Measurements from ENCODE around the gene DIPK1A. TPM values are rescaled to one million over a fixed set of nuclear protein-coding genes. Genes with fewer than 3 reads are reported as not detected.

Gene DIPK1A
- total RNA-seq, 1 donor from 2014 or later: 5.7 TPM

DNA sequence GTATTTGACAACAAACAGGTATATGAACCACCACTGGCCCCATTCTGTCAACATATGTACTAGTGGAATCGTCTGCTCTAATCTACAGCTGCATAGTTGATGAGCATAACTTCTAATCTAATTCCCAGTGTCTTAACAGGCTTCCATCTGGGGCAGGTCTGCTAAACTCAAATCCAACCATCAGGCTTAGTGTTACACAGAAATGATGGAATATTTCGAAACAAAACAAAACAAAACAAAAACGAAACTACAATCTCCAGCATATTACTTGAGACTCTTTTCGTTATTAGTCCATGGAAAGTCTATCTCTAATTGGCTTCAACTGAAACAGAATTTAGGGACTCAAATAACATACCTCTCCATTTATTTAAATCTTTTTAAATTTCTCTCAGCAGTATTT is 37.6 kb downstream of the DIPK1A start:
- H3K27ac ChIP-seq (ENCODE audit: low read depth, low read length): no peak overlapping the region
- no peak overlapping the region for H3K9ac ChIP-seq (ENCODE audit: low read depth in 1 of 3, low read length in 3 of 3)
- peaks cover 3 to 6% (median 4%) of the 10 kb centered on the region in 3 donors for H3K4me1 ChIP-seq (ENCODE audit: control insufficient read depth in 3 of 3, insufficient read depth in 3 of 3, low read length in 3 of 3)
- H3K27me3 ChIP-seq (ENCODE audit: control insufficient read depth in 3 of 3, insufficient read depth in 3 of 3, low read length in 3 of 3): no peaks in the 10 kb centered on the region
- H3K9me3 ChIP-seq (ENCODE audit: control insufficient read depth in 3 of 3, low read length in 3 of 3): no peaks in the 10 kb centered on the region
- H3K4me3 ChIP-seq (ENCODE audit: low read length in 3 of 3): no peak overlapping the region
- no peaks in the 10 kb centered on the region for H3K36me3 ChIP-seq (ENCODE audit: control insufficient read depth in 3 of 3, insufficient read depth in 3 of 3, low read length in 3 of 3)

- Histone ChIP-seq H3K27ac (ENCODE audit: low read depth, low read length) (peak overlapping the region; percentile 3), H3K36me3 (ENCODE audit: control insufficient read depth in 3 of 3, insufficient read depth in 3 of 3, low read length in 3 of 3) (no peaks in the 10 kb centered on the region), H3K9me3 (ENCODE audit: control insufficient read depth in 3 of 3, low read length in 3 of 3) (no peaks in the 10 kb centered on the region), H3K27me3 (ENCODE audit: control insufficient read depth in 3 of 3, insufficient read depth in 3 of 3, low read length in 3 of 3) (no peaks in the 10 kb centered on the region), H3K4me3 (ENCODE audit: low read length in 3 of 3) (no peak overlapping the region), H3K9ac (ENCODE audit: low read depth in 1 of 3, low read length in 3 of 3) (peak overlapping the region in 1 of 3 donors; percentile 59), H3K4me1 (ENCODE audit: control insufficient read depth in 3 of 3, insufficient read depth in 3 of 3, low read length in 3 of 3) (peaks cover 3 to 6% (median 4%) of the 10 kb centered on the region in 3 donors)
These were observed 38.8 kb downstream of the DIPK1A start for GRCh38 chr1:92922356-92923035.

DNA sequence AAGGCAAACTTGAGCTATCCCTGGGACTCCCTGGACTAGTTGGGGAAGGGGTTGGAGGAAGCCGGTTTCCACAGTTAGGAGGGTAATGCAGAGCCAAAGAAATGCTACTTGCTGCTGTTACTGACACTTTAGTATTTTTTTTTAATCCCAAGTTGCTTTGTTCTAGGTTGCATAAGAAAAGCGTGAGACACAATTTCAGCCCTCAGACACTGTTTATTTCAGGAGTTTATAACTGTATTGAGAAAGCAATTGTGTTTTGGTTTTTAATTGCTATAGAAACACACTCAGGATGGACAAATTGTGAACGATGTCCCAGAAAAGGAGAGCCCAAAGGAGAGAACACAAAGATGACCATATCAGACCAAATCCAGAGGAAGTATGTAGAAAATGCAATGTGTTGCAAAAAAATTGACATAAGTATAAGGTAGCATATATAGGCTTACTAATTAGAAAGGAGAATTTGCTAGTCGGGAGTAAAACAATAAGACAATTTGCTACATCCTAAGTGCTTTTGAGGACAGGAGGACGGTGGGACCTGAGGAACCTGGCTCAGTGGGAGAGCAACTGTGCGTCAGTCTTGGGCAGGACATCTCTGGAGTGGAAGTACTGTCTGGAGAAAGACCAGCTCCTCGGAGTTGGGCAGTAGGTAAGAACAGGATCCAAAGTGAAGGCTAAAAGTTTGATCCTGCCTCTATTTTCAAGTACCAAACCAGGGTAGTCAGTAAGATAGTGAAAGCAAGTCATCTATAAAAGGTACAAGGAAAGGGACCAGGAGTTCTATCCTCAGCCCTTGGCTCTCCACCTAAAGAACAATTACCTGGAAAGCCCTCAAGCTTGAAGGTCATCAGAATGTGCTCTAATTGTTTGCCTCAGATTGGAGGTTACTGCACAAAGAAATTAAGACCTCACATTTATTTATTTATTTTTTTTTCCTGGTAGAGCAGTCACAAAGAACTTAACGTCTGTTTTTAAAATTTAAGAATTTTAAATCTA is 39.9 kb downstream of the DIPK1A start:
- H3K27me3 ChIP-seq (ENCODE audit: control insufficient read depth in 3 of 3, insufficient read depth in 3 of 3, low read length in 3 of 3): no peaks in the 10 kb centered on the region
- H3K9me3 ChIP-seq (ENCODE audit: control insufficient read depth in 3 of 3, low read length in 3 of 3): no peaks in the 10 kb centered on the region
- peaks cover 3 to 6% (median 4%) of the 10 kb centered on the region in 3 donors for H3K4me1 ChIP-seq (ENCODE audit: control insufficient read depth in 3 of 3, insufficient read depth in 3 of 3, low read length in 3 of 3)
- no peak overlapping the region for H3K9ac ChIP-seq (ENCODE audit: low read depth in 1 of 3, low read length in 3 of 3)
- H3K27ac ChIP-seq (ENCODE audit: low read depth, low read length): no peak overlapping the region
- no peaks in the 10 kb centered on the region for H3K36me3 ChIP-seq (ENCODE audit: control insufficient read depth in 3 of 3, insufficient read depth in 3 of 3, low read length in 3 of 3)
- H3K4me3 ChIP-seq (ENCODE audit: low read length in 3 of 3): no peak overlapping the region

- H3K27ac ChIP-seq (ENCODE audit: low read depth, low read length): no peak overlapping the region
- no peaks in the 10 kb centered on the region for H3K36me3 ChIP-seq (ENCODE audit: control insufficient read depth in 3 of 3, insufficient read depth in 3 of 3, low read length in 3 of 3)
- H3K4me1 ChIP-seq (ENCODE audit: control insufficient read depth in 3 of 3, insufficient read depth in 3 of 3, low read length in 3 of 3): peaks cover 0 to 4% (median 3%) of the 10 kb centered on the region in 3 donors
- H3K9ac ChIP-seq (ENCODE audit: low read depth in 1 of 3, low read length in 3 of 3): no peak overlapping the region
- H3K27me3 ChIP-seq (ENCODE audit: control insufficient read depth in 3 of 3, insufficient read depth in 3 of 3, low read length in 3 of 3): no peaks in the 10 kb centered on the region
- H3K4me3 ChIP-seq (ENCODE audit: low read length in 3 of 3): no peak overlapping the region
- H3K9me3 ChIP-seq (ENCODE audit: control insufficient read depth in 3 of 3, low read length in 3 of 3): no peaks in the 10 kb centered on the region
These were observed 44.4 kb downstream of the DIPK1A start for GRCh38 chr1:92916899-92917298.

GRCh38 chr1:92915547-92915946 is 45.7 kb downstream of the DIPK1A start:
- H3K4me1 ChIP-seq (ENCODE audit: control insufficient read depth in 3 of 3, insufficient read depth in 3 of 3, low read length in 3 of 3): no peaks in the 10 kb centered on the region
- H3K9me3 ChIP-seq (ENCODE audit: control insufficient read depth in 3 of 3, low read length in 3 of 3): no peaks in the 10 kb centered on the region
- H3K27me3 ChIP-seq (ENCODE audit: control insufficient read depth in 3 of 3, insufficient read depth in 3 of 3, low read length in 3 of 3): no peaks in the 10 kb centered on the region
- no peak overlapping the region for H3K9ac ChIP-seq (ENCODE audit: low read depth in 1 of 3, low read length in 3 of 3)
- no peaks in the 10 kb centered on the region for H3K36me3 ChIP-seq (ENCODE audit: control insufficient read depth in 3 of 3, insufficient read depth in 3 of 3, low read length in 3 of 3)
- no peak overlapping the region for H3K27ac ChIP-seq (ENCODE audit: low read depth, low read length)
- H3K4me3 ChIP-seq (ENCODE audit: low read length in 3 of 3): no peak overlapping the region

DNA sequence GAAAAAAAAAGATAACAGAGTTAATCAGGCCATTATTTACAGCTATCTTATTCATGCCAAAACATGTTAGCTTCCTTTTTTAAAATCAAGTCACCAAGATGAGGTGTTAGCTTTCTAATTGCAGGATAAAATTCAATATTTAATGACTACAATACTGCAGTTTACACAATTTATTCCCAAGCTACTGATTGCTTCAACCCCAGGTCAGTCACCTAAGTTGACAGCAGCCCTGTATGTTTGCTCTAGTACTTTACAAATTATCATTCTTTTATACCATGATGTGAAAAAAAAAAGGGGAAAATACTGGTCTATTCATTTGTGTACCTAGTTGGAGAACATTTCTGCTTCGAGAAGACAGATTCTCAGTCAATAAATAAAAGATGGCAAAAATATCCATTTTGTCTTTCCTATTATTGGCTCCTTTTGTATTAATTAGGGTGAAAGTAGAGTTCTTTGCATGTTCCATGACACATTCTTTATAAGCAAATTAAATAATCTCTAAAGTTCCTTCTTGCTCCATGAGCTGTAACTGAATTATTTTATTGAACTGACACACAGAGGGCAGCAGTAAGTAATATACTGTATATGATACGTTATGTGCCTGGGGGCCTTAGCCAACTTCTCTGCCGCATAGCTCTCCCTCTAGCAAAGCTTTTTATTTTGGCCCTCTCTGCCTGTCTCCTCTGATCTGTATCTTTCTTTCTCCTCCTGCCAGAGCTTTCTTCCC is 48.0 kb downstream of the DIPK1A start:
- no peaks in the 10 kb centered on the region for H3K36me3 ChIP-seq (ENCODE audit: control insufficient read depth in 3 of 3, insufficient read depth in 3 of 3, low read length in 3 of 3)
- no peaks in the 10 kb centered on the region for H3K4me1 ChIP-seq (ENCODE audit: control insufficient read depth in 3 of 3, insufficient read depth in 3 of 3, low read length in 3 of 3)
- H3K27me3 ChIP-seq (ENCODE audit: control insufficient read depth in 3 of 3, insufficient read depth in 3 of 3, low read length in 3 of 3): no peaks in the 10 kb centered on the region
- no peaks in the 10 kb centered on the region for H3K9me3 ChIP-seq (ENCODE audit: control insufficient read depth in 3 of 3, low read length in 3 of 3)
- H3K27ac ChIP-seq (ENCODE audit: low read depth, low read length): no peak overlapping the region
- no peak overlapping the region for H3K9ac ChIP-seq (ENCODE audit: low read depth in 1 of 3, low read length in 3 of 3)
- H3K4me3 ChIP-seq (ENCODE audit: low read length in 3 of 3): no peak overlapping the region

DNA sequence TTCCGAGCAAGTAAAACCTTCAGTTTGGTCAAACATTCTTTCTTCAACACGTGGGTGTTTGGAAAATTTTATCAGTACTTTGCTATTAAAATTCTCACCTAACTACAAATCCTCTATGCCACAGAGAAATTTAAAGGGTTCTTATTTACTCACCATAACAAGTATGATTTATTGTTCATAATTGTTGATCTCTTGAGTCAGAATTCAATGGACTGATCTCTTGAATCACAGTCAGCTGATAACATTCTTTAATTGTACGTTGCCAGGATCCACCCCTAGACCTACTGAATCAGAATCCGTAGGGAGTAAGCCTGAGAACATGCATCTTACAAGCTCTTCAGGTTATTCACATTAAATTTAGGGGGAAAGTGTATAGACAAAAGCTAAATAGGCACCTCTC is 51.2 kb downstream of the DIPK1A start:
- no peak overlapping the region for H3K4me3 ChIP-seq (ENCODE audit: low read length in 3 of 3)
- H3K36me3 ChIP-seq (ENCODE audit: control insufficient read depth in 3 of 3, insufficient read depth in 3 of 3, low read length in 3 of 3): no peaks in the 10 kb centered on the region
- H3K9me3 ChIP-seq (ENCODE audit: control insufficient read depth in 3 of 3, low read length in 3 of 3): peaks cover 0 to 2% (median 0%) of the 10 kb centered on the region in 3 donors
- H3K4me1 ChIP-seq (ENCODE audit: control insufficient read depth in 3 of 3, insufficient read depth in 3 of 3, low read length in 3 of 3): no peaks in the 10 kb centered on the region
- no peak overlapping the region for H3K9ac ChIP-seq (ENCODE audit: low read depth in 1 of 3, low read length in 3 of 3)
- no peak overlapping the region for H3K27ac ChIP-seq (ENCODE audit: low read depth, low read length)
- H3K27me3 ChIP-seq (ENCODE audit: control insufficient read depth in 3 of 3, insufficient read depth in 3 of 3, low read length in 3 of 3): no peaks in the 10 kb centered on the region

GRCh38 chr1:92909321-92909720 is 51.9 kb downstream of the DIPK1A start:
- no peaks in the 10 kb centered on the region for H3K27me3 ChIP-seq (ENCODE audit: control insufficient read depth in 3 of 3, insufficient read depth in 3 of 3, low read length in 3 of 3)
- peaks cover 0 to 2% (median 0%) of the 10 kb centered on the region in 3 donors for H3K9me3 ChIP-seq (ENCODE audit: control insufficient read depth in 3 of 3, low read length in 3 of 3)
- no peak overlapping the region for H3K27ac ChIP-seq (ENCODE audit: low read depth, low read length)
- no peaks in the 10 kb centered on the region for H3K4me1 ChIP-seq (ENCODE audit: control insufficient read depth in 3 of 3, insufficient read depth in 3 of 3, low read length in 3 of 3)
- H3K4me3 ChIP-seq (ENCODE audit: low read length in 3 of 3): no peak overlapping the region
- no peak overlapping the region for H3K9ac ChIP-seq (ENCODE audit: low read depth in 1 of 3, low read length in 3 of 3)
- H3K36me3 ChIP-seq (ENCODE audit: control insufficient read depth in 3 of 3, insufficient read depth in 3 of 3, low read length in 3 of 3): no peaks in the 10 kb centered on the region

DNA sequence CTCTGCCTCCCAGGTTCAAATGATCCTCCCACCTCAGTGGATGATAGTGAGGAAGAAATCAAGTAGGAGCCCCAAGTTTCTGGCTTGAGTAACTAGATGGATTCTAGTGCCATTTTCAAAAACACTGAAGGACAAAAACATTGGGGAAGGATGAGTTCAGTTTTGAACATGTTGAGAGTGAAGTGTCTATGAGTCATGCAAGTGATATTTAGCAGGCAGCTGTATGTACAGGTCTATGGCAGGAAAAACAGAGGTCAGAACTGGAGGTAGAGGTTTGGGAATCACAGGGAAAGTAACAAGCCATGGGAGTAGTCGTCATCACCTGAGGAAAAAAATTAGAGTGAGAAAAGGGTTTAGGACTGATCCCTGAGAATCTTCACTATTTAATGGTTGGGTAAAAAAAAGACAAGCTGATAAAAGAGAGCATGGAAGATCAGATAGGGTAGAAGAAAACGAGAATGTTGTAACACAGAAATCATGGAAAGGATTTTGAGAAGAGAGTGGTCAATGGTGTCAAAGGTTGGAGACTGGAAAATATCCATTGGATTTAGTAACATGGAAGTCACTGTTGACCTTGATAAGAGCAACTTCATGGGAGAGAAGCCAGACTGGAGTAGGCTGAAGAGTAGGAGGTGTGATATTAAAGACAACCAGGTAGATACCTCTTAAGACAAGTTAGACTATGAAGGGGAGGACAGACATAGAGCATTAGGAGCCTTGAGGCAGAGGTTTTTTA is 53.1 kb downstream of the DIPK1A start:
- Histone ChIP-seq H3K27ac (ENCODE audit: low read depth, low read length) (no peak overlapping the region), H3K4me1 (ENCODE audit: control insufficient read depth in 3 of 3, insufficient read depth in 3 of 3, low read length in 3 of 3) (no peaks in the 10 kb centered on the region), H3K27me3 (ENCODE audit: control insufficient read depth in 3 of 3, insufficient read depth in 3 of 3, low read length in 3 of 3) (no peaks in the 10 kb centered on the region), H3K36me3 (ENCODE audit: control insufficient read depth in 3 of 3, insufficient read depth in 3 of 3, low read length in 3 of 3) (no peaks in the 10 kb centered on the region), H3K9me3 (ENCODE audit: control insufficient read depth in 3 of 3, low read length in 3 of 3) (peaks cover 0 to 2% (median 0%) of the 10 kb centered on the region in 3 donors), H3K9ac (ENCODE audit: low read depth in 1 of 3, low read length in 3 of 3) (no peak overlapping the region), H3K4me3 (ENCODE audit: low read length in 3 of 3) (no peak overlapping the region)

Data from skeletal muscle tissue (tissue), 4 donors.